Measurements from ENCODE around the gene XRCC4. TPM values are rescaled to one million over a fixed set of nuclear protein-coding genes. Genes with fewer than 3 reads are reported as not detected.

Gene XRCC4
- total and polyA plus RNA-seq, 9 of the 15 experiments (the other 6 are each of a cell fraction or from before 2014, with no cell fraction given), result 13.6 to 61.6 (median 22.4) TPM

DNA sequence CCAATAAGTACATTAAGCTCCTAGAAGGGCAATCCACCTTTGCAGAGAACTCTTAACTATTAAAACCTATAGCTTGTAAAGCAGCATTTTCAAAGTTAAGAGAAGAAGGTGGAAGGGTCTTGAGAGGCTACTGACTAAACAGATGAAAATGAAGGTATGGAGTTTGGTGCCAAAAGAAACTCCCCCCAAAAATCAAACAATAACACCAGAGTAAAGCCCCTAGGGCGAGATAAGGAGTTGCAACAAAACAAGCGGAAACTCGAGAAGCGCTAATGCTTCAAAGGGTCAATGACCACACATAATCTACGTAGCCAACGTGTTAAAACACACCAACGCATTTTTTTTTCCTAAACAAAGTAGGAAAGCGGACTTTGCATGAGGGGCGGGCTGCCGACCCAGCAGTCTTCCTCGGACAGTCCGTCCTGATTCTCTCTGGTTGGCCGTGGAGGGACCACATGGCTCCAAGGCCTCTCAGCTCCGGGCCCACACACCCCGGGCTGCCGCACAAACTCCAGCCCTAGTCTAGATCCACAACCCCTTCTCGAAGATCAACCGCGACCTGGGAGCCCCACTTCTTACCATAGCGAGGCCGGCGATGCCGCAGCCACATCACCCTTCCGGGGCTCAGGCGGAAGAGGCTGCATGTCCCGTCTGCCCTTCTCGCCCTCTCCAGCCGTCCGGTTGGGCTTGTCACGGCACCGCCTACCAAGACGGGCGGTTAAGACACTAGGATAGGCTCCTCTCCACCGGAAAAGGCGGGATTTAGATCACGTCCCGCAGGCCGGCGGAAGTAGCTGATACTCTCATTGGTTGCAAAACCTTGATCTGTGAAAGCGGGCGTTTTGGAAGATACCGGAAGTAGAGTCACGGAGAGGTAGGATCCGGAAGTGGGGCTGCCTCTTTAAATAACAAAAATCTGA is at the start of gene XRCC4, which contains the start of gene TMEM167A (continued):
- TF ChIP-seq GABPB1 (CRISPR knock-in tag; IDR thresholded peaks at IDR 0.05), result peak; percentile 91
- TF ChIP-seq, protein P1, sequence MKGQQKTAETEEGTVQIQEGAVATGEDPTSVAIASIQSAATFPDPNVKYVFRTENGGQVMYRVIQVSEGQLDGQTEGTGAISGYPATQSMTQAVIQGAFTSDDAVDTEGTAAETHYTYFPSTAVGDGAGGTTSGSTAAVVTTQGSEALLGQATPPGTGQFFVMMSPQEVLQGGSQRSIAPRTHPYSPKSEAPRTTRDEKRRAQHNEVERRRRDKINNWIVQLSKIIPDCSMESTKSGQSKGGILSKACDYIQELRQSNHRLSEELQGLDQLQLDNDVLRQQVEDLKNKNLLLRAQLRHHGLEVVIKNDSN (CRISPR knock-in tag; IDR thresholded peaks at IDR 0.05), result peak; percentile 53; the same call in 1 of the 2 replicates
- no peak for TF ChIP-seq STAT5B (CRISPR knock-in tag; IDR thresholded peaks at IDR 0.05)
- no peak for TF ChIP-seq ZNF143 (CRISPR knock-in tag; IDR thresholded peaks at IDR 0.05)
- no peak for TF ChIP-seq SRSF7 (optimal IDR thresholded peaks at IDR 0.05; ENCODE audit: low read depth, low read length)
- peak; percentile 20 to 47; a peak in 3 of 4 replicates for TF ChIP-seq MAZ (CRISPR knock-in tag; conservative IDR thresholded peaks at IDR 0.05 in 1 of 2, IDR thresholded peaks at IDR 0.05 in 1 of 2)
- peak; percentile 72; the same call in 1 of the 2 replicates for TF ChIP-seq RB1 (IDR thresholded peaks at IDR 0.05; ENCODE audit: low read depth)
- TF ChIP-seq NR2C2 (CRISPR knock-in tag; IDR thresholded peaks at IDR 0.05), result no peak
- TF ChIP-seq NR2C2 (tag; IDR thresholded peaks at IDR 0.05), result peak; percentile 78
- peak; percentile 86 for TF ChIP-seq CEBPB (tag; IDR thresholded peaks at IDR 0.05)
- TF ChIP-seq, protein P2, sequence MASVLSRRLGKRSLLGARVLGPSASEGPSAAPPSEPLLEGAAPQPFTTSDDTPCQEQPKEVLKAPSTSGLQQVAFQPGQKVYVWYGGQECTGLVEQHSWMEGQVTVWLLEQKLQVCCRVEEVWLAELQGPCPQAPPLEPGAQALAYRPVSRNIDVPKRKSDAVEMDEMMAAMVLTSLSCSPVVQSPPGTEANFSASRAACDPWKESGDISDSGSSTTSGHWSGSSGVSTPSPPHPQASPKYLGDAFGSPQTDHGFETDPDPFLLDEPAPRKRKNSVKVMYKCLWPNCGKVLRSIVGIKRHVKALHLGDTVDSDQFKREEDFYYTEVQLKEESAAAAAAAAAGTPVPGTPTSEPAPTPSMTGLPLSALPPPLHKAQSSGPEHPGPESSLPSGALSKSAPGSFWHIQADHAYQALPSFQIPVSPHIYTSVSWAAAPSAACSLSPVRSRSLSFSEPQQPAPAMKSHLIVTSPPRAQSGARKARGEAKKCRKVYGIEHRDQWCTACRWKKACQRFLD (CRISPR knock-in tag; IDR thresholded peaks at IDR 0.05), result no peak
- no peak for TF ChIP-seq PHB2 (IDR thresholded peaks at IDR 0.05; ENCODE audit: low read depth)
- TF ChIP-seq RAD51 (IDR thresholded peaks at IDR 0.05; ENCODE audit: borderline replicate concordance, low read depth), result peak; percentile 7; the same call in 1 of the 2 replicates
- peak in 1 of 2 experiments; percentile 12; a peak in 2 of 4 replicates for TF ChIP-seq RAD21 (CRISPR knock-in tag; conservative IDR thresholded peaks at IDR 0.05 in 1 of 2, IDR thresholded peaks at IDR 0.05 in 1 of 2)
- TF ChIP-seq HOXB6 (CRISPR knock-in tag; IDR thresholded peaks at IDR 0.05; ENCODE audit: borderline replicate concordance), result 0 out of 2 replicates have a peak, but pooled peaks have one; percentile 23
- TF ChIP-seq JUND (IDR thresholded peaks at IDR 0.05; ENCODE audit: borderline replicate concordance, low read depth, low read length), result peak; percentile 42; the same call in 1 of the 2 replicates
- peak; percentile 43; the same call in 1 of the 3 replicates for TF ChIP-seq JUND (tag; IDR thresholded peaks at IDR 0.05; ENCODE audit: borderline replicate concordance, low read depth, low read length)
- TF ChIP-seq POLR2B (IDR thresholded peaks at IDR 0.05; ENCODE audit: low read depth, partially characterized antibody), result peak; percentile 94
- TF ChIP-seq TCF7 (IDR thresholded peaks at IDR 0.05; ENCODE audit: borderline replicate concordance), result 0 out of 2 replicates have a peak, but pooled peaks have one; percentile 42
- no peak for TF ChIP-seq LARP7 (IDR thresholded peaks at IDR 0.05)
- TF ChIP-seq, protein P3, sequence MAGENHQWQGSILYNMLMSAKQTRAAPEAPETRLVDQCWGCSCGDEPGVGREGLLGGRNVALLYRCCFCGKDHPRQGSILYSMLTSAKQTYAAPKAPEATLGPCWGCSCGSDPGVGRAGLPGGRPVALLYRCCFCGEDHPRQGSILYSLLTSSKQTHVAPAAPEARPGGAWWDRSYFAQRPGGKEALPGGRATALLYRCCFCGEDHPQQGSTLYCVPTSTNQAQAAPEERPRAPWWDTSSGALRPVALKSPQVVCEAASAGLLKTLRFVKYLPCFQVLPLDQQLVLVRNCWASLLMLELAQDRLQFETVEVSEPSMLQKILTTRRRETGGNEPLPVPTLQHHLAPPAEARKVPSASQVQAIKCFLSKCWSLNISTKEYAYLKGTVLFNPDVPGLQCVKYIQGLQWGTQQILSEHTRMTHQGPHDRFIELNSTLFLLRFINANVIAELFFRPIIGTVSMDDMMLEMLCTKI (IDR thresholded peaks at IDR 0.05; ENCODE audit: partially characterized antibody), result no peak
